ENCODE measurements around the gene CSTA.

Gene CSTA, protein sequence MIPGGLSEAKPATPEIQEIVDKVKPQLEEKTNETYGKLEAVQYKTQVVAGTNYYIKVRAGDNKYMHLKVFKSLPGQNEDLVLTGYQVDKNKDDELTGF

GRCh38 chr3:122324871-122325323 is at the start of gene CSTA:
Gene CSTA (plus strand): TSS chr3:122325248. CDS start chr3:122325293, 45 bp downstream.
- peak; percentile 32 for DNase-seq (ENCODE audit: low read depth)

DNA sequence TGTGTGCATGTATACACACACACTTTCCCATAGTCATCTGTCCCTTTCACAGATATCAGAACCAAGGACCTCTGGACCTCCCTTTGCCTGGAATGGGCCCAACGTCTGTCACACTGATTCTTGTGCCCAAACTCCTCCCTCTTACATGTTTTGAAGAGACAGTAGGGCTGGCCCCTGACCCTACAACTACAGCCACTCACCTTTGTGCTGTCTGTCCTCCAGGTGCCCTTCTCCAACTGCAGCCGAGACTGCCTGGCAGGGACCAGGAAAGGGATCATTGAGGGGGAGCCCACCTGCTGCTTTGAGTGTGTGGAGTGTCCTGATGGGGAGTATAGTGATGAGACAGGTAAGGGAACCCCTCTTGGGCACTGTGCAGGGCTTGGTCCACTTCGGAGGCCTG is 43.2 kb upstream of the CSTA start:
- DNase-seq (ENCODE audit: low read depth) = no peak

- DNase-seq (ENCODE audit: low read depth) = no peak
Measured at GRCh38 chr3:122283796-122284445, 41.1 kb upstream of the CSTA start.

DNA sequence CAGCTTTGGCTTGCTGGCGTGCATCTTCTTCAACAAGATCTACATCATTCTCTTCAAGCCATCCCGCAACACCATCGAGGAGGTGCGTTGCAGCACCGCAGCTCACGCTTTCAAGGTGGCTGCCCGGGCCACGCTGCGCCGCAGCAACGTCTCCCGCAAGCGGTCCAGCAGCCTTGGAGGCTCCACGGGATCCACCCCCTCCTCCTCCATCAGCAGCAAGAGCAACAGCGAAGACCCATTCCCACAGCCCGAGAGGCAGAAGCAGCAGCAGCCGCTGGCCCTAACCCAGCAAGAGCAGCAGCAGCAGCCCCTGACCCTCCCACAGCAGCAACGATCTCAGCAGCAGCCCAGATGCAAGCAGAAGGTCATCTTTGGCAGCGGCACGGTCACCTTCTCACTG is 40.6 kb upstream of the CSTA start:
- no peak for DNase-seq (ENCODE audit: low read depth)

GRCh38 chr3:122294359-122294758 is 30.7 kb upstream of the CSTA start:
- DNase-seq (ENCODE audit: low read depth) = no peak

GRCh38 chr3:122295266-122296062 is 29.6 kb upstream of the CSTA start:
- DNase-seq (ENCODE audit: low read depth) = no peak

GRCh38 chr3:122298239-122298638 is 26.8 kb upstream of the CSTA start:
- no peak for DNase-seq (ENCODE audit: low read depth)

- no peak for DNase-seq (ENCODE audit: low read depth)
Measured at GRCh38 chr3:122299215-122299614, 25.8 kb upstream of the CSTA start.

DNA sequence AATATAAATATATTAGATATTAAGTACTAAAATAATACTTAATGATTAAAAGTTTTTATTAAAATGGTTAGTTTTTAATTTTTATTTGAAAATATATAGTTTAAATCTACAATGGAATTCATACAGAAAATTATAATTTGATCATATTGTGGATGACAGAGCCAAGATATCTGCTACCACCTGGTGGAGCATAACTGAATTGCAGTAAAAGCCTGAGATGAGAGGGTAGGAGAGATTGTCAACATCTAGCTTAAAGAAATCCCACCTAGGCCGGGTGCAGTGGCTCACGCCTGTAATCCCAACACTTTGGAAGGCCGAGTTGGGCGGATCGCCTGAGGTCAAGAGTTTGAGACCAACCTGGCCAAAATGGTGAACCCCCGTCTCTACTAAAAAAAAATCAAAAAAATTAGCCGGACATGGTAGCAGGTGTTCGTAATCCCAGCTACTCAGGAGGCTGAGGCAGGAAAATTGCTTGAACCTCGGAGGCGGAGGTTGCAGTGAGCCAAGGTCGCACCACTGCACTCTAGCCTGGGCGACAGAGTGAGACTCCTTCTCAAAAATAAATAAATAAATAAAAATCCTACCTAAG is 25.1 kb upstream of the CSTA start:
- no peak for DNase-seq (ENCODE audit: low read depth)

DNA sequence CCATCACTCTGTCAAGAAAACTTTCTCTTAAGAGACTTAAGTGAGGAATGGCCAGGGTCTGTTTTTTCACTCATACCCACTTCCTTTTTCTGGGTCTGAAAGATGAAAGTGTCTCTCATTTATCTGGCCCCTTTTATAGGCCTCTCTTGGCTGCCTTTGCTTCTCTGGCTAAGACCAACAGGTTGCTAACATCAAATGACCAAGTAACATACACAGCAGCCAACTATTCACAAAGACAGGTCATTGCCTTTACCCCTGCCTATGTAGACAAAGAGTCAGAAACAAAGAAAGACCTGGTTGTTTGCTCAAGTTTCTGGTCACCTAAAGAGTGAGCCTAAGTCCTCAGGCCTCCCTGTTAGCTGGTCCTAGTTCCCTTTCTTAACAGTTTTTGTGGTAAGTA is 24.0 kb upstream of the CSTA start:
- no peak for DNase-seq (ENCODE audit: low read depth)

DNA sequence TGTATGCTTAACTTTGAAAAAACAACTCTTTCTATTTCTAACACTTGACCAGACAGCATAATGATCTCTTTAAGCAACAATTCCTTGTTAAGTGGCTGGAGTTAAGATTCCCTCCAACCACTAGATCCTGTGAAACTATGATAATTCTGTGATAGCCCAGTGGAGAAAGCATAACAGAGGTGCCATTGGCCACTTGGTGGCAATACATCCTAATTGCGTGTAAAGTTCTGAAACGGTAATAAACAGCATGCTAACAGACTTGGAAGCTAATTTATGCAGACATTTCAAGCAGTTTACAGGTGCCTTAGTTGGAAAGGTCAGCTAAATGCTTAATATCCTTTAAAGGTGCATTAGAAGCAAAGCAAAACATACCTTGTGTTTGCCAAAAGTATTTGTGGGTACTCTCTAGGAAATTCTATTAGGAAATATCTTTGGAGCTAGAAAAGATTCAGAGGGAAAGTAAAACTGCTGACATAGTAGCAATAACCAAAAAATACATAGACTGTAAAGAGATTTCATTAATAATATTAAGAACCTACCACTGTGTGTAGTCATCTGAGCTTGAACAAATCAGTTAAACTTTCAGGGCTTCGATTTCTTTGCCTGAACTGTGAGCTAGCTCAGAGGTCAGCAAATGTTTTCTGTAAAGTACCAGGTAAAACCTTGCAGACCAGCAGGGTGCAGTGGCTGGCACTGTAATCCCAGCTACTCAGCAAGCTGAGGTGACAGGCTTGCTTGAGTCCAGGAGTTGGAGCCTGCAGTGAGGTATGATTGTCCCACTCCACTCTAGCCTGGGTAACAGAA is 19.0 kb upstream of the CSTA start:
- DNase-seq (ENCODE audit: low read depth) = no peak

DNA sequence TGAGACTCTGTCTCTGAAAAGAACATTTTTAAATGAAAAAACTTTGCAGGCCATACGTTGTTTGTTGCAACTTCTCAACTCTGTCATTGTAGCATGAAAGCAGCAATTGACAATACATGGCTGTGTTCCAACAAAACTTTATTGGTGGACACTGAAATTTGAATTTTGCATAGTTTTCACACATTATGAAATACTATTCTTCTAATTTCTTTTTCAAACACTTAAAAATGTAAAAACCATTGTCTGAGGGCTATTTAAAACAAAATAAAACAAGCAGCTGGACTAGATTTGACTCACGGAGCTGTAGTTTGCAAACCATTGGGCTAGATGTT is 18.5 kb upstream of the CSTA start:
- no peak for DNase-seq (ENCODE audit: low read depth)

DNA sequence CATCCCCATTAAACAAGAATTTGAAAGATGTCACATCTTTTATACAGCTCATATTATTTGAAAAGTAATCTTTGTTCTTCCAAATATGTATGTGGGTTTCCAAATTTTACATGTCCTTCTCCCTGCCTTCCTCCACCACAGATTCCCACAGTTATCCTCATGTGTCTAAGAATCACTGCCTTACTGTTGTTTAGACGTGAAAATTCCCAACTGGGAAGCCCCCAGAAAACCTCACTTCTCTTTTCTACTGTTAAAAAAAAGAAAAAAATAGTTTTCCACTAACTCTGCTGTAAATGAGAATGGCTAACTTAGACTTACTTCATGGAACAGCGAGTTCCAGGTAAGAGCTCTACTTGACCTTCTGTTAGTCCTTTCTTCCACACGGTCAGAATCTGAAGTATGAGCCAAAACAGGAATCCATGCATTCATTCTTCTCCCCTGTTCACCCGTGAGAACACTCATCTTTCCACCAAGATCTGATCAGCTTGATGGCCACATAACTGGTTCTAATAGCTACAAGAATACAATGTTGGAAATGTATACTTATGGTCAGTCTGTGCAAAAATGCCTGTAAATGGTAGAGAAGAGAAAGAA is 17.9 kb upstream of the CSTA start:
- DNase-seq (ENCODE audit: low read depth) = no peak

GRCh38 chr3:122307976-122308375 is 17.1 kb upstream of the CSTA start:
- no peak for DNase-seq (ENCODE audit: low read depth)

GRCh38 chr3:122310361-122310760 is 14.7 kb upstream of the CSTA start:
- no peak for DNase-seq (ENCODE audit: low read depth)

DNA sequence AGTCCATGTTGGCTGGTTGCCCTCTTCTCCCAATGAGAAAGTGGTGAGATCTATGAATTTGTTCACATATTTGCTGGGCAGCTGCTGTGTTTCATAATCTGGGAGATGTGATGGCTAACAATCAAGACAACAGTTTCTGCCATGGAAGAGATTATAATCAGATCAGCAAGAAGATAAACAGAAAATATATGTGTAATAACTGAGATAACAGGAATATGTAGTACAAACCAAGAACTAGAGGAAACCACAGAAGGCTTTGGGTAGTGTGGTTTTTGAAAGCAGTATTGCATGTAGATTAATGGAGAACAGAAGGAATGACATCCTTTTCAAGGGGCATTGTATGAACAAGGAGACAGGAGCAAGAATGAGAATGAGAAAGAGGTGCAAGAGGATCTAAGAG is 12.2 kb upstream of the CSTA start:
- no peak for DNase-seq (ENCODE audit: low read depth)

DNA sequence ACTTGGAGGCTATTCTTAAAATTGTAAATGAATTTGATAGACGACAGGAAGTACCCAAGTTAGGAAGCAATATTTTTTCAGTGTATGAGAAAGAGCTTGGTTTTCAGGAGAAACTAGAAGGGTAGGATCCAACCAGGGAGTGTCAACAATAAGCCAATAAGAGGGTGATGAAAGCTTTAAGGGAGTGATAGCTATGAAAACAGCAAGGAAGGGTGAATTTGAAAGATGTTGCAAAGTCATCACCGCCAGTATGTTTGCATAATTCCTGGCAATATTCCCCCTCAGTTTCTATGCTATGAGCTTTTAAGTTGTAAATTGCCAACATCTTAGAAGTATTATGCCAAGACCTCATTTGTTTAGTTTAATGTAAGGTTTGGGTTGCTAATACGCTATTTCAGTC is 11.8 kb upstream of the CSTA start:
- peak; percentile 34 for DNase-seq (ENCODE audit: low read depth)

DNA sequence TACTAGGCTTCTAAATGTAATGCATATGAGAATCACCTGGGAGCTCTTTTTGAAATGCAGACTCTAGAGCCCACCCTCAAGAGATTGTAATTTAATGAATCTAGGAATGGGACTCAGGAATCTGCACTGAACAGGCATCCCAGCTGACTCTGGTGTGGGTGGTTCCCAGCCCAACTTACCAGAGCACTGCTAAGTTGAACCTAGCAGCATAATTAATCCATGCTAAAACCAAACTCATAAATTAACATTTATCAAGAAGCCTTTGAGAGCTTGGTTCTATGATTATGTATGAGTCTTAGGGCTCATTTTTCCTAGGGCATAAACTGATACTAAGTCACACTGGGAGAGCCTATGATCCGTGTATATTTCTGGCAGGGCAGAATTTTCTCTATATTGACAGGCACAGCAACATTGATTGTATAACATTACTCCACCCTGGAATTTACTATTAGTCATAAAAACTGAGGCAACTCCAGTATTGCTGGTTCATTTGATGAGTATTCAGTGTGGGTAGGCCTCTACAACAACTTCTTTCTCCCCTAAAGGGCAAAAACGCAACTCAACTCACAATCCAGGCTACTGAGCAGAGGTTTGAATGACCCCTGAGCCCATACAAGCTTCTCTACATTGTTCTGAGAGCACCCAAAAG is 10.7 kb upstream of the CSTA start:
- DNase-seq (ENCODE audit: low read depth) = no peak

- no peak for DNase-seq (ENCODE audit: low read depth)
Measured at GRCh38 chr3:122315619-122316018, 9.4 kb upstream of the CSTA start.

- DNase-seq (ENCODE audit: low read depth) = no peak
Measured at GRCh38 chr3:122316368-122316767, 8.7 kb upstream of the CSTA start.

DNA sequence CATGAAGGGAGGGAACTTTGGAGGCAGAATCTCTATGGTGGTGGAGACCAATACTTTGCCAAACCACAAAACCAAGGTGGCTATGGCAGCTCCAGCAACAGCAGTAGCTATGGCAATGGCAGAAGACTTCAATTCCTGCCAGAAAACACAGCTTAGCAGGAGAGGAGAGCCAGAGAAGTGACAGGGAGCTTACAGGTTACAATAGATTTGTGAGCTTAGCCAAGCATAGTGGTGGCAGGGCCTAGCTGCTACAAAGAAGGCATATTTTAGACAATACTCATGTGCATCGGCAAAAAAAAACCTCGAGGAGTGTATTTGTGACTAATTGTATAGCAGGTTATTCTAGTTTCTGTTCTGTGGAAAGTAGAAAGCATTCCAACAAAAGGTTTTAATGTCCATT is 6.4 kb upstream of the CSTA start:
- no peak for DNase-seq (ENCODE audit: low read depth)

Measured in fibroblast of gingiva (primary cell).